ENCODE data around the gene TMEM120B. TPM values are rescaled to one million over a fixed set of nuclear protein-coding genes. Genes with fewer than 3 reads are reported as not detected.

TMEM120B gene
- total and polyA plus RNA-seq, 8 donors: 8.5 to 17.7 (median 12.0) TPM

DNA sequence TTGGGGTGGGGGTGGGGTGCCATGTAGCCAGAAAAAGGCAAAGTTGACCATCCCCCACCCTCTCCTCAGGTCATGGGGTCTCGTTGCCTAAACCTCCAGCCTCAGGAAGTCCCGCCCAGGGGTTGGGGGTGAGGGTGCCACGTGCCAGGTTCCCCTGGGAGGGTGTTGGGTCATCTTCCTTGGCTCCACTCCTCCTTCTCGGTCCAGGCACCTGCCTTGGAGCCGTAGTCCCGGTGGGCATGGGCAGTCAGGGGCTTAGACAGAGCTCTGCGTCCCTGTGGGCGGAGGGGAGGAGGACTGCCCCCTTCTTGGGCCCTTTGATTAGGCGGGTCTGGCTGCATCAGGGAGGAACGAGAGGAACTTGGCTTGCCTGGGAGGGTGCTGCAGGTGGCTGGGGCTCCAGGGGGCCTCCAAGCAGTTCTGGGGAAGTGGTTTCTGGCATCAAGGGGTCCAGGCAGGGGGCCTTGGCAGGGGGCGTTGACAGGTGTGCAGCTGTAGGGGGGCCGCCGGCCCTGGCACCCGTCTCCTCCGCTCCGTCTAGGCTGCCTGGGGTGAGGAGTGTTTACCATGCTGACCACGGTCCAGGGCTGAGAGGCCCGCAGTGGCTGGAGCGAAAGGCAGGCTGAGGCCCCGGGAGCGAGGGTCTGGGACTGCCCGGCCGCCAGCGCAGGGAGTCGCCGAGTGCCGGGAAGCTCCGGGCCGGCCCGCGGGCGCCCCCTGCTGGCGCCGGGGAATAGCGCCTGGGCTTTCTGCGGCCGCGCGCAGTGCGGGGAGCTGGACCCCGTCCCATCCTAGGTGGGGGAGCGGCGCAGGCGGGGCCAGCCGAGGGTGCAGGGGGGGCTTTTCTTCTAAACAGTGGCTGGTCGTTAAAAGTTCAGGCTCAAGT is 99.1 kb downstream of the TMEM120B start:
- intact Hi-C loops (cut with DNase I): no loop called here
- TF ChIP-seq, protein P1, sequence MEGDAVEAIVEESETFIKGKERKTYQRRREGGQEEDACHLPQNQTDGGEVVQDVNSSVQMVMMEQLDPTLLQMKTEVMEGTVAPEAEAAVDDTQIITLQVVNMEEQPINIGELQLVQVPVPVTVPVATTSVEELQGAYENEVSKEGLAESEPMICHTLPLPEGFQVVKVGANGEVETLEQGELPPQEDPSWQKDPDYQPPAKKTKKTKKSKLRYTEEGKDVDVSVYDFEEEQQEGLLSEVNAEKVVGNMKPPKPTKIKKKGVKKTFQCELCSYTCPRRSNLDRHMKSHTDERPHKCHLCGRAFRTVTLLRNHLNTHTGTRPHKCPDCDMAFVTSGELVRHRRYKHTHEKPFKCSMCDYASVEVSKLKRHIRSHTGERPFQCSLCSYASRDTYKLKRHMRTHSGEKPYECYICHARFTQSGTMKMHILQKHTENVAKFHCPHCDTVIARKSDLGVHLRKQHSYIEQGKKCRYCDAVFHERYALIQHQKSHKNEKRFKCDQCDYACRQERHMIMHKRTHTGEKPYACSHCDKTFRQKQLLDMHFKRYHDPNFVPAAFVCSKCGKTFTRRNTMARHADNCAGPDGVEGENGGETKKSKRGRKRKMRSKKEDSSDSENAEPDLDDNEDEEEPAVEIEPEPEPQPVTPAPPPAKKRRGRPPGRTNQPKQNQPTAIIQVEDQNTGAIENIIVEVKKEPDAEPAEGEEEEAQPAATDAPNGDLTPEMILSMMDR (IDR thresholded peaks at IDR 0.05): peak; percentile 99 to 100
- Histone ChIP-seq H3K4me1 (peaks cover 28 to 63% of the 10 kb centered on the region in 2 donors), H3K27me3 (no peaks in the 10 kb centered on the region), H3K27ac (peak overlapping the region; percentile 62 to 80), H3K9me3 (no peaks in the 10 kb centered on the region), H3K36me3 (peaks cover 0 to 65% of the 10 kb centered on the region in 2 donors), H3K4me3 (peak overlapping the region; percentile 61 to 68)
- ATAC-seq (peak; percentile 96), DNase-seq (peak; percentile 68 to 95 (median 75))

DNA sequence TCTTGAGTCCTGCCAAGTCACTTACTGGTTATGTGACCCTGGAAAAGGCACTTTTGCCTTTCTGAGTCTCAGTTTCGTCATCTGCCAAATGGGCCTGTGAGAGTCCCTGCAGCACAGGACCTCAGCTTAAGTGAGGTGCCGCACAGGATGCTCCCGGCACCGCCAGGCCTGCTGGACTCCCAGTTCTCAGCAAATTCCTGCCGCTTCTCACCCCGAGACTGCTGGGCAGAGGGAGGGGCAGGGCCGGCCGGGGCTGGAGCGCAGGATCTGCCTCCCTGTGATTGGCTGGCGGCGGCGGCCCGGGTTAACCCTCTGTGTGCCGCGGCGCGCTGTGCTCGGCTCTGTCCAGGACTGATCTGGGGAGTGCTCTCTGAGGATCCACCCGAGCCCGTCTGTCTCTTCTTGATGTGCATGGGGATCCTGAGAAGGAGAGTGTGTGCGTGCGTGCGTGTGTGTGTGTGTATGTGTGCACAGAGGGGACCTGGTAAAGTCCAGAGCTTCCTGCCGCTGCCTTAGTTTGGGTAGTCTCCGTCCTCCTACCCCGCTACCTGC is 99.8 kb downstream of the TMEM120B start:
- no peaks in the 10 kb centered on the region for H3K9me3 ChIP-seq
- peak in 3 of 4 donors; percentile 63 to 93 (median 81) for DNase-seq
- H3K36me3 ChIP-seq: peaks cover 0 to 72% of the 10 kb centered on the region in 2 donors
- intact Hi-C loops (cut with DNase I): no loop called here
- peak overlapping the region; percentile 62 to 80 for H3K27ac ChIP-seq
- peaks cover 23 to 56% of the 10 kb centered on the region in 2 donors for H3K4me1 ChIP-seq
- H3K4me3 ChIP-seq: peak overlapping the region; percentile 61 to 68
- TF ChIP-seq, protein P1 (IDR thresholded peaks at IDR 0.05): peak in 1 of 2 donors; percentile 38
- no peaks in the 10 kb centered on the region for H3K27me3 ChIP-seq
- peak; percentile 94 for ATAC-seq

DNA sequence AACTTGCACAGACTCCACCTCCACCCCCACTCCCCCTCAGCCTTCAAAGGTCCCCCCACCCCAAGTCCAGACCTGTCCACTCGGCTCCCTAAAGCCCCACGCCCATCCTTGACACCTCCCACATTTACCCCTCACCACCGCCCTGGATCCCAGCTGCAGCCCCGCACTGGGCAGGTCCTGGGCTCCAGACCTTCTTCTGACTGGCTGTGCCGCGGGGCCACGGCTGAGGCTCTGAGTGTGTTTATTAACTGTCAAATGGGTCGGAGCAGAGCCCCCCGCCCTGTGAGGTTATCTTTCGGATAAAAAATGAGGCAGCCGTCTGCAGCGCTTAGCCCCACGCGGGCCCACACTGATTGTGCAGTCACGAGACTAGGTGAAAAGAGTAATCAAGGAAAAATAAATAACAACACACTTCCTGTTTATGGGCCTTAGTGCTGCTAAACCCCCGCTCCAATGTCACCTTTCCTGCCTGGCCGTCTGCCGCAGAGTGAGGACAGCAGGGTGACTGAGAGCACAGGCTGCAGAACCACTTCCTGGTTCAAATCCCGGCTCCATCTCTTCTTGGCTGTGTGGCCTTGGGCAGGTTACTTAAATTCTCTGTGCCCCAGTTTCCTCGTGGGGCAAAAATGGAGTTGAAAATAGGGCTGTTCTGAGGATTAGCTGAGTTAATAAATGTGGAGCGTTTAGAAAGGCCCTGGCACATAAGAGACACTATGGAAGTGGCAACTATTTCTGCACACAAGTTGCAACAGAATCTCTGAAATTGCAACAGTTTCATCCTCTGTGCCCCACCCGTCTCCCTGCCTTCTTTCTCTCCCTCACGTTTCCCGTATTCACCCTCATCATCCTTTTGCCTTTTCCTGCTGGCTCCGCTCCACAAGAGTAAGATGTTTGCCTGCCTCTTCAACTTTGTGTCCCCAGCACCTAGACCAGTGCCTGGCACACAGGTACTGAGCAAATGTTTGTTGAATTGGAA is 100.7 kb downstream of the TMEM120B start:
- ATAC-seq (peak; percentile 1), DNase-seq (peak in 2 of 4 donors; percentile 32 to 81)
- intact Hi-C loops (cut with DNase I): no loop called here
- H3K9me3 ChIP-seq: no peaks in the 10 kb centered on the region
- peaks cover 0 to 75% of the 10 kb centered on the region in 2 donors for H3K36me3 ChIP-seq
- H3K27ac ChIP-seq: peak overlapping the region in 1 of 2 donors; percentile 80
- no peaks in the 10 kb centered on the region for H3K27me3 ChIP-seq
- peak overlapping the region; percentile 61 to 68 for H3K4me3 ChIP-seq
- peaks cover 23 to 49% of the 10 kb centered on the region in 2 donors for H3K4me1 ChIP-seq
- TF ChIP-seq, protein P1 (IDR thresholded peaks at IDR 0.05): no peak

- H3K27ac ChIP-seq: peak overlapping the region in 1 of 2 donors; percentile 80
- intact Hi-C loops (cut with DNase I): no loop called here
Measured at GRCh38 chr12:121813951-121814350, 101.4 kb downstream of the TMEM120B start.

More at GRCh38 chr12:121813951-121814350, 101.4 kb downstream of the TMEM120B start:
- ATAC-seq (no peak), DNase-seq (peak in 1 of 4 donors; percentile 68)
- peaks cover 0 to 75% of the 10 kb centered on the region in 2 donors for H3K36me3 ChIP-seq
- no peak overlapping the region for H3K4me3 ChIP-seq
- TF ChIP-seq, protein P1 (IDR thresholded peaks at IDR 0.05): no peak
- peaks cover 23 to 49% of the 10 kb centered on the region in 2 donors for H3K4me1 ChIP-seq
- no peaks in the 10 kb centered on the region for H3K9me3 ChIP-seq
- no peaks in the 10 kb centered on the region for H3K27me3 ChIP-seq
